D341Med (cell line): Measurements from ENCODE around the gene KRT76.
"Not testable (repeated sequence)": the region's sequence is repeated elsewhere in the genome, so short reads cannot be mapped to it uniquely, and the experiment has no call there.

Source experiments
- DNase-seq: peaks from one replicate; pipeline ENCODE4 v3.0.0; 2012; ENCODE audit warnings: low spot score

Gene KRT76

GRCh38 chr12:52781399-52782082, 4.4 kb upstream of the KRT76 start:
- no peak for DNase-seq

- no peak for DNase-seq
These were observed 2.8 kb upstream of the KRT76 start for GRCh38 chr12:52779914-52780313.

GRCh38 chr12:52778833-52779232, 1.7 kb upstream of the KRT76 start:
- DNase-seq, result no peak

- no peak for DNase-seq
These were observed 421 bp upstream of the KRT76 start for GRCh38 chr12:52777566-52777965.

GRCh38 chr12:52776435-52776834, 710 bp downstream of the KRT76 start:
- DNase-seq, result no peak

- DNase-seq, result no peak
These were observed 2.4 kb downstream of the KRT76 start for GRCh38 chr12:52774629-52775250.

GRCh38 chr12:52772772-52773171, 4.4 kb downstream of the KRT76 start:
- no peak for DNase-seq

GRCh38 chr12:52772188-52772587, 5.0 kb downstream of the KRT76 start:
- DNase-seq, result no peak

- no peak for DNase-seq
These were observed 5.6 kb downstream of the KRT76 start for GRCh38 chr12:52771505-52771904.

- no peak for DNase-seq
These were observed 6.1 kb downstream of the KRT76 start for GRCh38 chr12:52771088-52771487.

GRCh38 chr12:52769946-52770345, 7.2 kb downstream of the KRT76 start:
- no peak for DNase-seq

GRCh38 chr12:52769354-52769753, 7.8 kb downstream of the KRT76 start:
- DNase-seq, result no peak

- DNase-seq, result no peak
These were observed 8.5 kb downstream of the KRT76 start for GRCh38 chr12:52768479-52769200.

GRCh38 chr12:52767427-52767826, 9.7 kb downstream of the KRT76 start:
- DNase-seq, result no peak

GRCh38 chr12:52767020-52767379, 10.1 kb downstream of the KRT76 start:
- no peak for DNase-seq

- no peak for DNase-seq
These were observed 10.7 kb downstream of the KRT76 start for GRCh38 chr12:52766351-52767019.

GRCh38 chr12:52765702-52766101, 11.4 kb downstream of the KRT76 start:
- no peak for DNase-seq

GRCh38 chr12:52763991-52764390, 13.2 kb downstream of the KRT76 start:
- no peak for DNase-seq

- DNase-seq, result no peak
These were observed 14.0 kb downstream of the KRT76 start for GRCh38 chr12:52763036-52763659.

- DNase-seq, result no peak
These were observed 15.3 kb downstream of the KRT76 start for GRCh38 chr12:52761802-52762201.

- not testable (repeated sequence) for DNase-seq
These were observed 15.9 kb downstream of the KRT76 start for GRCh38 chr12:52761218-52761617.

GRCh38 chr12:52760623-52761022, 16.5 kb downstream of the KRT76 start:
- no peak for DNase-seq
